ENCODE measurements around the gene WDR18.

DNA sequence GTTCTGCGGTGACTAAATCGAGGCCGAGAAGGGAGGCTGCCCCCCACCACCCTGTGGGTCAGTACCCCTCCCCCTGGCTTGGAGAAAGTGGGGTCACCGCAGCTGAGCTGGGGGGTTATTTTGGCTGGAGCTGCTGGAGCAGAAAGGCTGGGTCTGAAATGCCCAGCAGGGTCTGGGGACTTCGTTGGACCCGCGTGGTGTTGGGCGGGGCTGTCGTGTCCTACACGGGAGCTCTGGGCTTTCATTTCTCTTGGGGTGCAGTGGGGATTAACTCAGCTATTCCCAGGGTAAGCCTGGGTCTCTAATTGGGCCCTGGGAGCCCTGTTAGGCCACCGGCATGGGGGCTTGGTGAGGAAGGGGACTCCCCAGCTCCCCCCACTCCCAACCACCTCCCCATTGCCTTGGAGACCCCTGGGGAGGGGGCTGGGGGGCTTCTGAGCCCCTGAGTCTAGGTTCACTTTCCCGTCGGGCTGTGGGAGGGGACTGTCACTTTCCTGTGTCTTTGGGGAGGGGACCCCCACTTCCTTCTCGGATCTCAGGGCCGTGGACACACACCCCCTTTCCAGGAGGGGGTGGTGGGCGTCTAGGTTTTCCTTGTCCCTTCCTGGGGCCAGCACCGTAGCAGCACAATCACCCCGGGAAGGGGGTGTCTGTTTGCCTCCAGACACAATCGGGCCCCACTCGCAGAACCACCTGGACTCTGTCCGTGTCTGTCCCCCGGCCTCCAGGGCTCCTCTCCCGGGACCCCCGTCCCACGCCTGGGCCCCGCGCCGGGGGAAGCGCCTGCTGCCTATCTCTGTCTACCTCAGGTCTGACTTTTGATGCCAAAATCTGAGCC lies 10.2 kb upstream of the WDR18 start:
- TF ChIP-seq POLR2A (IDR thresholded peaks at IDR 0.05): no peak
- TF ChIP-seq CTCF (IDR thresholded peaks at IDR 0.05): no peak

Measured in thyroid gland (tissue), 4 donors.